Activated CD4-positive, alpha-beta T cell treated with anti-CD3 and anti-CD28 coated beads for 36 hours (primary cell): ENCODE results near the gene ELAVL2. TPM values are rescaled to one million over a fixed set of nuclear protein-coding genes. Genes with fewer than 3 reads are reported as not detected.

Source experiments
- ATAC-seq: fragments of 200-7000 bp; cut with Tn5 transposase; one replicate; pipeline ENCODE4 v1.10.0; 2021; ENCODE audit warnings: mild to moderate bottlenecking, moderate library complexity
- CTCF ChIA-PET: fragments of 350-600 bp; sonication (Branson Sonifier 250); formaldehyde crosslinking; loops from one replicate; lab custom pipeline; 2021; ENCODE audit warnings: antibody characterized with exemption; lab: Charles Lee
- POLR2A ChIA-PET: fragments of 350-600 bp; sonication (Branson Sonifier 250); formaldehyde crosslinking; loops from one replicate; lab custom pipeline; 2021; ENCODE audit warnings: antibody characterized with exemption, inconsistent platforms; lab: Charles Lee
- DNase-seq: peaks from one replicate; pipeline ENCODE4 v3.0.0-alpha.2; 2020
- H3K27ac Mint-ChIP-seq: one replicate; pipeline ENCODE4 v1.8.0; 2021; ENCODE audit warnings: mixed read lengths
- H3K27me3 Mint-ChIP-seq: one replicate; pipeline ENCODE4 v1.8.0; 2021; ENCODE audit warnings: mixed read lengths
- H3K36me3 Mint-ChIP-seq: one replicate; pipeline ENCODE4 v1.8.0; 2021; ENCODE audit warnings: low read depth, mixed read lengths
- H3K4me1 Mint-ChIP-seq: one replicate; pipeline ENCODE4 v1.8.0; 2021; ENCODE audit warnings: mixed read lengths
- H3K4me3 Mint-ChIP-seq: one replicate; pipeline ENCODE4 v1.8.0; 2021; ENCODE audit warnings: mild to moderate bottlenecking, moderate library complexity, mixed read lengths
- H3K9me3 Mint-ChIP-seq: one replicate; pipeline ENCODE4 v1.8.0; 2021; ENCODE audit warnings: low read depth, mixed read lengths
- intact Hi-C, 2 experiments: fragments of 100-400 bp; cut with DNase I in 1 of 2; cut with micrococcal nuclease in 1 of 2; formaldehyde crosslinking; loops; one replicate each; pipeline versions ENCODE4 v1.14.2 to v1.15.1; 2022 to 2024; cut with DNase I, micrococcal nuclease
- total RNA-seq, 2 experiments: library from RNA; stranded (reverse); gene quantifications; one replicate each; pipeline ENCODE4 v1.2.3, GENCODE V29; 2021

ELAVL2 gene
- total RNA-seq, 2 experiments from 2014 or later = not detected

DNA sequence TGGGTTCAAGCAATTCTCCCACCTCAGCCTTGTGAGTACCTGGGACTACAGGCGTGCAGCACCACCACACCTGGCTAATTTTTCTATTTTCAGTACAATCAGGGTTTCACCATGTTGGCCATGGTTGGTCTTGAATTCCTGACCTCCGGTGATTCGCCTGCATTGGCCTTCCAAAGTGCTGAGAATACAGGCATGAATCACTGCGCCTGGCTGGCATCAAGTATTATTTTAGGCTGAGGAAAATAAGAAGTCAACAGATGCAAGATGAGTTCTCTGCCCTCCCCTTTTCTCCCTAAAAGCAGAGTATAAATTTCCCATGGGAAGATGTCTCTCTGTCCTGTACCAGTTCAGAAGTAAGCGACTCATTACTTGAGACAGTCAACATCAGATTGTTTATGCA, 71.5 kb downstream of the ELAVL2 start:
- Mint-ChIP-seq H3K9me3 (peaks cover 7% of the 10 kb centered on the region), H3K4me3 (no peak overlapping the region), H3K36me3 (no peaks in the 10 kb centered on the region), H3K27me3 (no peaks in the 10 kb centered on the region), H3K27ac (no peak overlapping the region), H3K4me1 (no peaks in the 10 kb centered on the region)
- intact Hi-C loops = no loop called here
- ChIA-PET POLR2A (no interaction called here), CTCF (no interaction called here)
- DNase-seq = no peak
- ATAC-seq = no peak

DNA sequence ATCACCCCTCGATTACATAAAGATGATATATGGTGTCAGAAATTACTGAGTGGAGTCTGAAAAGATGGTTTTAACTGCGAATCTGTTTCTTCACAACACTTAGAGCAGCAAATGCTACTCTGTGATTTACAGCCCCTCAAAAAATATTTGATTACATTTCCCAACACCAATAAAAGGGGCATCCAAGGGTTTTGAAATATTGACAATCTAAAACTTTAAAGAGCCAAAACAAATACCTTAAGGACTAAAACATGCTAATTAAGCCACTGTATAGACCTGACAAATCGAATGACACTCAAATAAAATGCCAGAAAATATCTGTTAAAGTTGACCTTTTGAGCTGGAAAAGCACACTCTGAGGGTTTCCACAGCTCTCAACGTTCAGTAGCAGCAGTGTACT, 73.2 kb downstream of the ELAVL2 start:
- POLR2A ChIA-PET = no interaction called here
- Mint-ChIP-seq H3K4me1 (no peaks in the 10 kb centered on the region), H3K4me3 (no peak overlapping the region), H3K36me3 (no peaks in the 10 kb centered on the region), H3K9me3 (peaks cover 8% of the 10 kb centered on the region), H3K27ac (no peak overlapping the region), H3K27me3 (no peaks in the 10 kb centered on the region)
- CTCF ChIA-PET = no interaction called here
- intact Hi-C loops = no loop called here
- DNase-seq = no peak
- ATAC-seq = no peak

DNA sequence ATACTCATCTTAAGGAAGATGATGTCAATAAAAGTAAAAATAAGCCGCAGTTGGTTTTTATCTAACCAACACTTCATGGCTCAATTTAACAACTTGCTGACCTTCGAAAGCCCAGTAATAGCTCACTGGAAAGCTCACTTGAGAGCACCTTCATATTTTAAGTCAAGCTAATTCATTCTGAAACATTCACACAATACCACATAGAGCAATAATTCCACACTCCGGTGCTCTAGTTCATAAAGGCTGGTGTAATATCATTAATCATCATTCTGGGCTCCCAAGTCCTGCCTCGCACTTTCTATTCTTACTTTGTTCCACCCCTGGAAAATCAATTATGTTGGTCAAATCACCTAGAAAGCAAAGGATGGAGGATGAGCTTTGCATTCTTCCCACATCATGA, 74.4 kb downstream of the ELAVL2 start:
- CTCF ChIA-PET = no interaction called here
- H3K27me3 Mint-ChIP-seq = no peaks in the 10 kb centered on the region
- peaks cover 11% of the 10 kb centered on the region for H3K9me3 Mint-ChIP-seq
- H3K4me3 Mint-ChIP-seq = no peak overlapping the region
- POLR2A ChIA-PET = no interaction called here
- intact Hi-C loops = no loop called here
- DNase-seq (no peak), ATAC-seq (no peak)
- H3K36me3 Mint-ChIP-seq = no peaks in the 10 kb centered on the region
- no peaks in the 10 kb centered on the region for H3K4me1 Mint-ChIP-seq
- no peak overlapping the region for H3K27ac Mint-ChIP-seq

DNA sequence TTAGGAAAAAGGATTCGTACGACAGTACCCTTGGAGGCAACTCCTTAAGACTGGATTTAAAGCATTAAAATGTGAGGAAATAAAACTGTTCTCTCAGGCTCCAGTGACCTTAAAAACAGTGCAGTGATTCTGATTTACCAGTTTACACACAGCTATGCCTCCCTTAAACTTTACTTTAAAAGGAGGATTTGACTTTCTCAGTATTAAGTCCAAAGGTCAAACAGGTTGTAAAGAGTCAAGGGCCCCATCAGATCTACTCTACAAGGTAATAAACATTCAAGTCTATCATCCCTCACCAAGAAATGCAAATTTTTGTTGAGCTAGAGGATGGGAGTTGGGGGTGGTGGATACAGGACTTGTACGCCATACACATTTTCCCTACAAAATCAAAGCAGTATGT, 75.2 kb downstream of the ELAVL2 start:
- DNase-seq (no peak), ATAC-seq (no peak)
- no peaks in the 10 kb centered on the region for H3K27me3 Mint-ChIP-seq
- H3K36me3 Mint-ChIP-seq = no peaks in the 10 kb centered on the region
- intact Hi-C loops = no loop called here
- CTCF ChIA-PET = no interaction called here
- no peaks in the 10 kb centered on the region for H3K4me1 Mint-ChIP-seq
- H3K27ac Mint-ChIP-seq = no peak overlapping the region
- POLR2A ChIA-PET = no interaction called here
- peaks cover 13% of the 10 kb centered on the region for H3K9me3 Mint-ChIP-seq
- no peak overlapping the region for H3K4me3 Mint-ChIP-seq

DNA sequence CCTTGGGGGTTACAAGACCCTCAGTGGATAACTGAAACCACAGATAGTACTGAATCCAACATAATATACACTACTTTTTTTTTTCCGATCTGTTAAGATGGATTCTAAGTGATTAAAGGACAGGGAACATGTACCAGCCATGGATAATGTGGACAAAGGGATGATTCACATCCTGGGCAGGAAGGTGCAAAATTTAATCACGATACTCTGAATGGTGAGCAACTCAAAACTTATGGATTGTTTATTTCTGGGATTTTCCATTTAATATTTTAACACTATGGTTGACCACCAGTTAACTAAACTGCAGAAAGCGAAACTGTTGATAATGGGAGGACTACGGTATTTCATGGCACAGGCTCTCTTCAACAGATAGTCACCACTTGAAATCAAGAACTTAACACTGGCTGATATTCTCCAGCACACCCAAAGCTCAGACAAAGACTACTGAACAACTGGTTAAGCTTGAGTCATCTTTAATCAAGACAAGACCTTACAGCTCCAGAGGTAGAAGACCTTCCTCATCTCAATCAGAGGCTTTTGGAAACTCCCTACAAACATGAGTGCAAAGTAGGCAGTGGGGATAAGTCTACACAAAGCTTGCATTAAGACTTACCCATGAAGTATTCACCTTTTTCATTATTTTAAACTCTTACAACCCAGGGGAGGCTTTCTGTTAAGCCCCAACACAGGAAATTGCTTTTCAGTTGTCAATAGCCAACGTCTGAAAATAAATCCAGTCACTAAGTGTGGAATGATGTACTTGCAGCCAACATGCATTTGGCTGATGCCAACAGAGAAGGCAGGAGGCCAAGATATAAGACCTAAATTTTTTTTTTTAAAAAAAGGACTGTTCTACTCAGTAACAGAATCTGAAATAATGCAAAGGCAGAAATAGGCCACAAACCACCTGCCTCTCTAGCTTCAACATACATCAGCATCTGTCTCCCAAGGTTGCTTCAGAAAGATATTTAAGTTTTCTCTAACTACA, 78.7 kb downstream of the ELAVL2 start:
- CTCF ChIA-PET = no interaction called here

DNA sequence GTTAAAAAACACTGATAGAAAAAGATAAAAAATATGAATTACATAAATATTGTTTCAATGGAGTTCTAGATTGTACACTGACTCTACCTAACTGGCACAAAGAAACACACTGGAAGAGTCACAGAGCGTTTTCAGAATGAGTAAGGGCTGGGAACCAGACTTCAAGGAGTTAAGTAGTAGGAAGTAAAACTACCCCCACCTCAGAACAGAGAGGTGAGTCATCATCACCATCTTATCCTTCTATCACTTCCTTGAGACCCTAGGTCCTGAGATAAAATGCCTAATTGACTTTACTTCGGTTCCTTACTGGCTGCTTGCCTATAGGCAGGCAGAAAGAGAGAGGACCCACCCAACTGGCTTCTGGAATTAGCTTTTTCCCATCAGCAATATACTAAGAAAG, 79.7 kb downstream of the ELAVL2 start:
- intact Hi-C loops = no loop called here

More for the DNA sequence above, 78.7 kb downstream of the ELAVL2 start:
- intact Hi-C loops = no loop called here
- peaks cover 7% of the 10 kb centered on the region for H3K9me3 Mint-ChIP-seq
- POLR2A ChIA-PET = no interaction called here
- H3K27me3 Mint-ChIP-seq = no peaks in the 10 kb centered on the region
- no peak for ATAC-seq
- H3K4me3 Mint-ChIP-seq = no peak overlapping the region
- H3K4me1 Mint-ChIP-seq = no peaks in the 10 kb centered on the region
- no peak overlapping the region for H3K27ac Mint-ChIP-seq
- DNase-seq = no peak
- H3K36me3 Mint-ChIP-seq = no peaks in the 10 kb centered on the region

DNA sequence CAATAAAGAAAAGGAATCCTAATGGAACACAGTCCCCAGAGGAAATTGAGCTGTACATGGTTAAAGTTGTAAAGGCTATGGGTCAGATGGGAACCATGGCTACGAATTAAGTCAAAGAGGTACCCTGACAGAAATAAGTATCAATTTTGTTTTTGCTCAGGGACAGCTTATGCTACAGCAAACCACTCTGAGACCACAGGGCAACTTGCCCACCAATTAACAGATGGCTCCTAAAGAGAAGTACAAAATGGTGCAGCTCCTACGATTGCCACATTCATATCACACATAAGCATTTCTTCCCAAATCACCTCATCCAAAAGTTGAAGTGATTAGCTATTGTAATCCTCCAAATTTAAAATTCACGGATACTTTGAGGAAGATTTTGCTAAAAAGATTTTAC, 83.0 kb downstream of the ELAVL2 start:
- no peaks in the 10 kb centered on the region for H3K4me1 Mint-ChIP-seq
- H3K27ac Mint-ChIP-seq = no peak overlapping the region
- peaks cover 6% of the 10 kb centered on the region for H3K9me3 Mint-ChIP-seq
- ChIA-PET POLR2A (no interaction called here), CTCF (no interaction called here)
- intact Hi-C loops = no loop called here
- no peaks in the 10 kb centered on the region for H3K27me3 Mint-ChIP-seq
- H3K4me3 Mint-ChIP-seq = no peak overlapping the region
- DNase-seq = no peak
- no peaks in the 10 kb centered on the region for H3K36me3 Mint-ChIP-seq
- no peak for ATAC-seq

More for the DNA sequence above, 79.7 kb downstream of the ELAVL2 start:
- ATAC-seq (no peak), DNase-seq (no peak)
- H3K27ac Mint-ChIP-seq = no peak overlapping the region
- no peaks in the 10 kb centered on the region for H3K36me3 Mint-ChIP-seq
- no peak overlapping the region for H3K4me3 Mint-ChIP-seq
- peaks cover 7% of the 10 kb centered on the region for H3K9me3 Mint-ChIP-seq
- no peaks in the 10 kb centered on the region for H3K4me1 Mint-ChIP-seq
- H3K27me3 Mint-ChIP-seq = no peaks in the 10 kb centered on the region
- CTCF ChIA-PET = no interaction called here
- POLR2A ChIA-PET = no interaction called here

DNA sequence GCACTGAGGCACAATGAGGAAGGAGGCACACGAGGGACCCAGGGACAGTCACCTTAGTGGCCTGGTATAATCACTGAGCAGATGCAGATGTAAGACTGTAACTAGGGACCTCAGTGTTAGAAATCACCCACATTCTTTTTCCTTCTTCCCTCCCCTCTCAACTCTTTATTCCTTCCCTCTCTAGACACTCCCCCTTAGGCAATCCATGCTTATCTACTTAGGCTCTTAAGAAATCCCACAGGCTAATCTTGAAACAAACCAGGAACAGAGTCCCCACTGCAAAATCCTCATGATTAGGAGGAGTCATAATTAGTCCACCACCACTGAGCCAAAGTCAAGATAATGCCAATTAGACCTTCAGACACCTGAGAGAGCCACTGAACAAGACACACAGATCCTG, 84.7 kb downstream of the ELAVL2 start:
- H3K4me3 Mint-ChIP-seq = no peak overlapping the region
- ChIA-PET CTCF (no interaction called here), POLR2A (no interaction called here)
- H3K4me1 Mint-ChIP-seq = no peaks in the 10 kb centered on the region
- ATAC-seq (no peak), DNase-seq (no peak)
- no peaks in the 10 kb centered on the region for H3K36me3 Mint-ChIP-seq
- no peaks in the 10 kb centered on the region for H3K27me3 Mint-ChIP-seq
- no peak overlapping the region for H3K27ac Mint-ChIP-seq
- intact Hi-C loops = no loop called here
- peaks cover 6% of the 10 kb centered on the region for H3K9me3 Mint-ChIP-seq

DNA sequence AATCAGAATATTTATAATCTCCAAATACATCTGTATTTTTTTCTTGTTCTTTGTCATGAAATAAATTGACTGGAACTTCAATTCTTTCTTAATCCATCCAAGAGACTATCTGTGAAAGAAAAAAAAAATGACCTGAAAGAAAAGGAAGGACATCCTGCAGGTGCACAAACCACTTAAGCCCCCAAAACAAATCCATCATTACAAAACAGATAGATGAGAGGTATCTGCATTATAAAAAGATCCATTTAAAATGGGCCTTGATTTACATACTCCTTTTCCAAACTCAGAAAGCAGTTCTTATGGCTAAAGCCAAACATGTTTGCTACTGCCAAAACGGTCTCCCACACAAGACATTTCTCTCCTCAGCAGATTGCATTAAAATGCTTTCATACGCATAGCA, 85.5 kb downstream of the ELAVL2 start:
- DNase-seq = no peak
- CTCF ChIA-PET = no interaction called here
- Mint-ChIP-seq H3K4me3 (no peak overlapping the region), H3K27ac (no peak overlapping the region), H3K36me3 (no peaks in the 10 kb centered on the region), H3K4me1 (no peaks in the 10 kb centered on the region), H3K9me3 (peaks cover 3% of the 10 kb centered on the region), H3K27me3 (no peaks in the 10 kb centered on the region)
- no peak for ATAC-seq
- POLR2A ChIA-PET = no interaction called here
- intact Hi-C loops = no loop called here

DNA sequence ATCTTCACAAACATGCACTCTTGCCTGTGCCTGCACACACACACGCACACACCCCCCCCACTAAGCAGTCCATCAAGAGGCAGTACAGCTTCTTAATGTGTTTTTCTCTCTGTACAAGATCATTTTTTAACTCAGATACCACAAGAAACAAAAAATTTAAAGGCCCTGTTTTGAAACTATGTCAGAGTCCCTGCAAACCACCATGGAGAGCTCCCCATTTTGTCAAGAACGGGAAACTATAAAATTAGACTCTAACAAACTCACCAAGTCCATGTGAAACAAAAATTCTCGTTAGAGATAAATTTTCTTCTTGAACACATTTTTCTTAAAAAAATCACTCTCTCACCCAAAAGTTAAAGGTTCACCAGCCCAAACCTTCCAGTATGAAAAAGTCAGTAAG, 86.3 kb downstream of the ELAVL2 start:
- Mint-ChIP-seq H3K4me1 (no peaks in the 10 kb centered on the region), H3K36me3 (no peaks in the 10 kb centered on the region), H3K9me3 (peaks cover 3% of the 10 kb centered on the region), H3K4me3 (no peak overlapping the region), H3K27me3 (no peaks in the 10 kb centered on the region), H3K27ac (no peak overlapping the region)
- ATAC-seq = no peak
- intact Hi-C loops = no loop called here
- ChIA-PET CTCF (no interaction called here), POLR2A (no interaction called here)
- no peak for DNase-seq

DNA sequence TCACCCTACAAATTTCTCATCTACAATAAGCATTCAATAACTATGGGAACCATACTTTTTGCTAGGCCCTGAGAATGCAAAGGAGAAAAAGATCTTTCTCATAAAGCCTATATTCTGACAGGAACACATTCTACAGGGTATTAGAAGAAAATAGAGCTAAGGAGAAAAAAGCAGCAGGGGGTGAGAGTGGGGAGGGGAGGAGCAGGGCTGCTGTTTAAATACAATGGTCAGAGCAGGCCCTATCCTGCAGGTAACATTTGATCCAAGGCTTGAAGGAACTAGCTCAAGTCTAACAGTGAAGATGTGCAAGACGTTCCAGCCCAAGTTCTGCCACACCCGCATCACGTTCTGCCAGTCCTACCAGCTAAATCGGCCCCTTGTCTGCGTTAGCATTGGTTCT, 89.7 kb downstream of the ELAVL2 start:
- DNase-seq = no peak
- ChIA-PET POLR2A (no interaction called here), CTCF (no interaction called here)
- H3K4me3 Mint-ChIP-seq = no peak overlapping the region
- no peaks in the 10 kb centered on the region for H3K4me1 Mint-ChIP-seq
- intact Hi-C loops = no loop called here
- ATAC-seq = no peak
- no peak overlapping the region for H3K27ac Mint-ChIP-seq
- no peaks in the 10 kb centered on the region for H3K27me3 Mint-ChIP-seq
- peaks cover 5% of the 10 kb centered on the region for H3K9me3 Mint-ChIP-seq
- H3K36me3 Mint-ChIP-seq = no peaks in the 10 kb centered on the region

DNA sequence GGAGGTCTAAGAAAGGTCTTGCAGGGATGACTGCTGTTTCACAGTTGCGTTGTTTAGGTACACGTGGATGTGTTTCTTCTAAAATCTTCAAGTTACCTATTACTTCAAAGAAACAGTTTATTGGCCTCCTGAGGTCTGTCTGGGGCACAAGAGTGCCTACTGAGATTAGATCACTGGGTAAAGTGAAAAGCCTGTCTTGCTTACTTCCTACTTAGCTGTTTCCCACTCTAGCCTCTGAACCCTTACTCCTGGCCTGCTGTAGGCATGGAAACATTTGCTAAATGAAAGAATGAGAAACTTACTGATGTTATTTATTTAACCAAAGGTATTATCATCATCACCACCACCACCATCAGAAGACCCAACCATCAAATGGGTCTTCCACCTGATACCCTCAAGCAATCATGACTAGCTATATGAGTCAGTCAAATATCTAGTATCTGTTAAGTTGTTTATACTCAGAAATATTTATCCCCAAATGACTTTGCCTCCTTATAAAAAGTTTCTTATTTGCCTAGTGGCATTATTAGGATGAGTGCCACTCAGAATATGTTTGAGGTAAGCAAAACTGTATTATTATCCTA, 92.5 kb downstream of the ELAVL2 start:
- ChIA-PET POLR2A (no interaction called here), CTCF (no interaction called here)
- no peak overlapping the region for H3K27ac Mint-ChIP-seq
- ATAC-seq = no peak
- H3K9me3 Mint-ChIP-seq = peaks cover 5% of the 10 kb centered on the region
- H3K36me3 Mint-ChIP-seq = no peaks in the 10 kb centered on the region
- no peak for DNase-seq
- no peaks in the 10 kb centered on the region for H3K27me3 Mint-ChIP-seq
- intact Hi-C loops = no loop called here
- H3K4me3 Mint-ChIP-seq = no peak overlapping the region
- no peaks in the 10 kb centered on the region for H3K4me1 Mint-ChIP-seq
